HL-60/S4 (cell line): ENCODE results near the gene ACTL10.

Source experiments
- in situ Hi-C: fragments of 300-500 bp; cut with MboI; formaldehyde crosslinking; loops from 2 replicates; pipeline ENCODE4 v1.14.3; 2022; ENCODE audit warnings: low sequenced_read_pairs

The ACTL10 gene

GRCh38 chr20:33648396-33649004 is 18.2 kb upstream of the ACTL10 start:
- in situ Hi-C loops = no loop called here

- in situ Hi-C loops = no loop called here
Observed at GRCh38 chr20:33649201-33649681, 17.5 kb upstream of the ACTL10 start.

- in situ Hi-C loops = no loop called here
Observed at GRCh38 chr20:33650111-33650752, 16.5 kb upstream of the ACTL10 start.

- in situ Hi-C loops = no loop called here
Observed at GRCh38 chr20:33650753-33651561, 15.8 kb upstream of the ACTL10 start.

GRCh38 chr20:33651562-33652048 is 15.1 kb upstream of the ACTL10 start:
- in situ Hi-C loops = no loop called here

GRCh38 chr20:33653218-33653899 is 13.4 kb upstream of the ACTL10 start:
- in situ Hi-C loops = no loop called here

GRCh38 chr20:33653900-33654596 is 12.7 kb upstream of the ACTL10 start:
- in situ Hi-C loops = no loop called here

GRCh38 chr20:33654680-33655161 is 12.0 kb upstream of the ACTL10 start:
- in situ Hi-C loops = no loop called here

- in situ Hi-C loops = no loop called here
Observed at GRCh38 chr20:33655164-33655563, 11.6 kb upstream of the ACTL10 start.

- in situ Hi-C loops = no loop called here
Observed at GRCh38 chr20:33656010-33656782, 10.5 kb upstream of the ACTL10 start.

- in situ Hi-C loops = no loop called here
Observed at GRCh38 chr20:33656783-33657703, 9.7 kb upstream of the ACTL10 start.

- in situ Hi-C loops = no loop called here
Observed at GRCh38 chr20:33657704-33658095, 9.0 kb upstream of the ACTL10 start.

GRCh38 chr20:33658510-33658909 is 8.2 kb upstream of the ACTL10 start:
- in situ Hi-C loops = no loop called here

GRCh38 chr20:33658929-33659328 is 7.8 kb upstream of the ACTL10 start:
- in situ Hi-C loops = no loop called here

GRCh38 chr20:33659341-33660034 is 7.3 kb upstream of the ACTL10 start:
- in situ Hi-C loops = loop anchor here (10.0 kb wide), 1 partner anchor 195 kb away; no protein-coding TSS in a partner anchor

GRCh38 chr20:33660035-33660684 is 6.6 kb upstream of the ACTL10 start:
- in situ Hi-C loops = loop anchor here (10.0 kb wide), 1 partner anchor 195 kb away; no protein-coding TSS in a partner anchor

- in situ Hi-C loops = loop anchor here (10.0 kb wide), 1 partner anchor 196 kb away; no protein-coding TSS in a partner anchor
Observed at GRCh38 chr20:33660685-33661058, 6.1 kb upstream of the ACTL10 start.
